Activated CD4-positive, alpha-beta memory T cell treated with anti-CD3 and anti-CD28 coated beads, Interleukin-2, amount 10 ng/mL, durations not matched to agents 7 days and 5 days (primary cell): ENCODE results near the gene LYSMD3. TPM values are rescaled to one million over a fixed set of nuclear protein-coding genes. Genes with fewer than 3 reads are reported as not detected.

ENCODE experiments used
- CTCF ChIA-PET: fragments of 350-600 bp; sonication (Branson Sonifier 250); formaldehyde crosslinking; loops from one replicate; lab custom pipeline; 2021; ENCODE audit warnings: antibody characterized with exemption, inconsistent platforms; lab: Charles Lee
- POLR2A ChIA-PET: fragments of 350-600 bp; sonication (Branson Sonifier 250); formaldehyde crosslinking; loops from one replicate; lab custom pipeline; 2021; ENCODE audit warnings: antibody characterized with exemption; lab: Charles Lee
- DNase-seq: peaks from one replicate; pipeline ENCODE4 v3.0.0-alpha.2; 2020
- H3K27ac Mint-ChIP-seq: one replicate; pipeline ENCODE4 v1.8.0; 2021; ENCODE audit warnings: mild to moderate bottlenecking, mixed read lengths
- H3K27me3 Mint-ChIP-seq: one replicate; pipeline ENCODE4 v1.8.0; 2021; ENCODE audit warnings: mixed read lengths
- H3K36me3 Mint-ChIP-seq: one replicate; pipeline ENCODE4 v1.8.0; 2021; ENCODE audit warnings: low read depth, mixed read lengths
- H3K4me1 Mint-ChIP-seq: one replicate; pipeline ENCODE4 v1.8.0; 2021; ENCODE audit warnings: mixed read lengths
- H3K4me3 Mint-ChIP-seq: one replicate; pipeline ENCODE4 v1.8.0; 2021; ENCODE audit warnings: mild to moderate bottlenecking, mixed read lengths
- H3K9me3 Mint-ChIP-seq: one replicate; pipeline ENCODE4 v1.8.0; 2021; ENCODE audit warnings: mixed read lengths
- total RNA-seq, 2 experiments: library from RNA; stranded (reverse); gene quantifications; one replicate each; pipeline ENCODE4 v1.2.3, GENCODE V29; 2021

Gene LYSMD3
- total RNA-seq, 2 experiments from 2014 or later, result 20.6 to 22.5 TPM

DNA sequence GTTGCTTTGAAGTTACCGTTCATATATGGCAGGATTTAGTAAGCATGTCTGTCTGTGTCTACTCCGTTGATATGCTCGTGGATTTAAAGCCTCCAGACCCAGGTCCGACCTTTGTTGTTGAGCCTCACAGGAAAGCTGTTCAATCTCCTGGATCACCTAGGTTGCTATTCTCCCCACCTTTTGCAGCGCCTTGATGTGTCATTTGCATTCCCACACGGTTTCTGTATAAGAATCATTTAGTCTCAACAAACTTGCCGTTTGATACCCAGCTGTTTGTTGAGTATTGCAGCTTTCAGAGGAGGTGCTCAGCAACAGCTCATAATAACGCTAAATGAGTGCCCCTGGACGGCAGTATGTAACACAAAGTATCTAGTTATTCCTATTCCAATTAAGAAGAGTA, 28.0 kb upstream of the LYSMD3 start:
- no peaks in the 10 kb centered on the region for H3K9me3 Mint-ChIP-seq
- no peaks in the 10 kb centered on the region for H3K36me3 Mint-ChIP-seq
- no peak overlapping the region for H3K27ac Mint-ChIP-seq
- H3K4me3 Mint-ChIP-seq, result no peak overlapping the region
- POLR2A ChIA-PET, result no interaction called here
- H3K27me3 Mint-ChIP-seq, result peaks cover 67% of the 10 kb centered on the region
- no peak for DNase-seq
- H3K4me1 Mint-ChIP-seq, result peaks cover 5% of the 10 kb centered on the region
- CTCF ChIA-PET, result no interaction called here

DNA sequence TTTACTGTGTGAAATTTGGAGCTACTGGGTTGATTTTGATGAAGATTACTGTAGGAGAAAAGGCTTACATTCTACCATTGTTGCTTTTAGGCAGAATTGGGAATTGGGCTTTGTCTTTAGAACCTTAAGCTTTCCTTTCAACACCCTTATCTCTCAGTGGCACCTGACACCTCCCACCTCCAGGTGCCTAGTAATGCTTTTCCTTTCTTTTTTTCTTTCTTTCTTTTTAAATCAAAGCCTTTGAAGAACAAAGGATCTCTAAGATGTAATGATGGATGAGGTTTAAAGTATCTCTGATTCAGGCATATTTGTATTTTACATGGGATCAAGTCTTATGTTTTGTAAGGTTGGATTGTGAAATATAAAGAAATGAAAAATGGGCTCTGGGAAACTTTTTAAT, 26.3 kb upstream of the LYSMD3 start:
- DNase-seq, result no peak
- CTCF ChIA-PET, result no interaction called here
- Mint-ChIP-seq H3K36me3 (no peaks in the 10 kb centered on the region), H3K27me3 (peaks cover 63% of the 10 kb centered on the region), H3K9me3 (no peaks in the 10 kb centered on the region), H3K4me1 (peaks cover 5% of the 10 kb centered on the region), H3K27ac (no peak overlapping the region), H3K4me3 (no peak overlapping the region)
- POLR2A ChIA-PET, result no interaction called here

DNA sequence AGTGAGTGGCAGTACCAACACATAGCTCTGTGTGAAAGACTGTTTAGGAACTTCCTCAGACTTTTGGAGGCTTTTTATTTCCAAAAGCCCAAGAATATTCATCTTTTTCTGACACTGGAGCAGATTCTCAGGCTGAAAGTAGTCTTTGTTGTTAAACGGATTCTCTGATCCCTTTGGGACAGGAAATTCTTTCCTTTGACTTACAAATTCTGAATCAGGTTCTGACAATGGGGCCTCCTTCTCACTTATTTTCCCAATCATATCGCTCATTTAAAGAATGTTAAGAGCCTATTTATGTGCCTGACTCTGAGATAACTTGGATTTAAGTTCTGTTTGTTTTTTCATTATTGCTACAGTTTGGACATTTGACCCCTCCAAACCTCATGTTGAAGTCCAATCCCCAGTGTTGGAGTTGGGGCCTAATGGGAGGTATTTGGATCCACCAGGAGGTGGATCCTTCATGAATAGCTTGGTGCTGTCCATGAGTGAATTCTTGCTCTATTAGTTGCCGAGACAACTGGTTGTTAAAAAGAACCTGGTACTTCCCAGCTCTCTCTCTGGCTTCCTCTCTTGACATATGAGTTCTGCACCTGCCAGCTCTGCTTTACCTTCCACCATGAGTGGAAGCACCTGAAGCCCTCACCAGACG, 25.1 kb upstream of the LYSMD3 start:
- peaks cover 56% of the 10 kb centered on the region for H3K27me3 Mint-ChIP-seq
- ChIA-PET CTCF (no interaction called here), POLR2A (no interaction called here)
- H3K4me1 Mint-ChIP-seq, result peaks cover 5% of the 10 kb centered on the region
- no peak overlapping the region for H3K4me3 Mint-ChIP-seq
- no peaks in the 10 kb centered on the region for H3K9me3 Mint-ChIP-seq
- no peaks in the 10 kb centered on the region for H3K36me3 Mint-ChIP-seq
- no peak overlapping the region for H3K27ac Mint-ChIP-seq
- no peak for DNase-seq

DNA sequence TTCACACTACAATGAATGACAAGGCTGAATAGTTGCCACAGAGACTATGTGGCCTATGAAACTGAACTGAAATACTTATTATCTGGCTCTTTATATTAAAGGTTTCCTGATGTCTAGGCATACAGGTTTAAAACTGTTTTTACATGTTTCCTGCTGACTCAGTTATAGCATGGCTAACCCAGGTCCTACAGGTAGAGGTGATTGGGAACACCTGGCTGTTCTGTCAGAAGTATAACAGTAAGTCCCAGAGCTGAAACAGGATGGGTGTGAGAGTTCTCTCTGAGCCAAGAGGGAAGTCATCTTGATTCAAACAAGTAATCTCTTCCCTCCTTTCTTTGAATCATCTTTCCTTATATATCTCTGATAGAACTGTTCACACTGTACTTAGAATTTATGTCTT, 24.3 kb upstream of the LYSMD3 start:
- no peaks in the 10 kb centered on the region for H3K36me3 Mint-ChIP-seq
- POLR2A ChIA-PET, result no interaction called here

DNA sequence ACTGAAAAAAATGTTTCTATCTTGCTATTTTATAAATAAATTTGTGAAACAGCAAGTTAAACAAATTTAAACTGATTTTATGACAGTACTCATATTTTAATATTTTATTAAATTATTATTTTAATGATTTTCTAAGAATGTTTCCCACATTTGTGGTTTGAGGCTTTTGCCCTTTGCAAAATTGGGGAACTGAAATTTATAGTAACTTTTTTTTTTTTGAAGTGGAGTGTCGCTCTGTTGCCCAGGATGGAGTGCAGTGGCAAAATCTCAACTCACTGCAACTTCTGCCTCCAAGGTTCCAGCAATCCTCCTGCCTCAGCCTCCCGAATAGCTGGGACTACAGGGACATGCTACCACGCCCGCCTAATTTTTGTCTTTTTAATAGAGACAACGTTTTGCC, 22.0 kb upstream of the LYSMD3 start:
- H3K9me3 Mint-ChIP-seq, result no peaks in the 10 kb centered on the region
- ChIA-PET CTCF (no interaction called here), POLR2A (no interaction called here)
- peaks cover 35% of the 10 kb centered on the region for H3K27me3 Mint-ChIP-seq
- DNase-seq, result no peak
- H3K4me3 Mint-ChIP-seq, result no peak overlapping the region
- H3K36me3 Mint-ChIP-seq, result no peaks in the 10 kb centered on the region
- no peak overlapping the region for H3K27ac Mint-ChIP-seq
- H3K4me1 Mint-ChIP-seq, result no peaks in the 10 kb centered on the region

More for the DNA sequence above, 24.3 kb upstream of the LYSMD3 start:
- Mint-ChIP-seq H3K4me3 (no peak overlapping the region), H3K4me1 (peaks cover 3% of the 10 kb centered on the region), H3K27me3 (peaks cover 54% of the 10 kb centered on the region), H3K27ac (no peak overlapping the region), H3K9me3 (no peaks in the 10 kb centered on the region)
- CTCF ChIA-PET, result no interaction called here
- DNase-seq, result no peak

DNA sequence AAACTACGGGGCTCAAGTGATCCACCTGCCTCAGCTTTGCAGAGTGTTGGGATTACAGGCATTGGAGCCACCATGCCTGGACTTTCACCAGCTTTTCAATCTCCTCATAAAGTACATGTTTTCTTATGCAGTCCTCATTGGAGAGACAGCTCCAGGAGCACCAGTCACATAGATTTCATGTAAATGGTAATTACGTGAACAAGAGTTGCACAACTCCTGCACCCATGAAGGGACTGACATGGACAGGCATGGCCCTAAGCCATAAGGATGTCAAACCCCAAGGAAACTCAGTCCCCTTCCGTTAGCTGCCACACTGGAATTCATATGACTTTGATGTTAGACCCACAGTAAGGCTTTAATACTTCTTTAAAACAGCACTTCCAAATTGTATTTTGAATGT, 21.6 kb upstream of the LYSMD3 start:
- ChIA-PET CTCF (no interaction called here), POLR2A (no interaction called here)
- H3K27me3 Mint-ChIP-seq, result peaks cover 31% of the 10 kb centered on the region
- no peak for DNase-seq
- no peak overlapping the region for H3K4me3 Mint-ChIP-seq
- H3K36me3 Mint-ChIP-seq, result no peaks in the 10 kb centered on the region
- H3K27ac Mint-ChIP-seq, result no peak overlapping the region
- no peaks in the 10 kb centered on the region for H3K9me3 Mint-ChIP-seq
- no peaks in the 10 kb centered on the region for H3K4me1 Mint-ChIP-seq

DNA sequence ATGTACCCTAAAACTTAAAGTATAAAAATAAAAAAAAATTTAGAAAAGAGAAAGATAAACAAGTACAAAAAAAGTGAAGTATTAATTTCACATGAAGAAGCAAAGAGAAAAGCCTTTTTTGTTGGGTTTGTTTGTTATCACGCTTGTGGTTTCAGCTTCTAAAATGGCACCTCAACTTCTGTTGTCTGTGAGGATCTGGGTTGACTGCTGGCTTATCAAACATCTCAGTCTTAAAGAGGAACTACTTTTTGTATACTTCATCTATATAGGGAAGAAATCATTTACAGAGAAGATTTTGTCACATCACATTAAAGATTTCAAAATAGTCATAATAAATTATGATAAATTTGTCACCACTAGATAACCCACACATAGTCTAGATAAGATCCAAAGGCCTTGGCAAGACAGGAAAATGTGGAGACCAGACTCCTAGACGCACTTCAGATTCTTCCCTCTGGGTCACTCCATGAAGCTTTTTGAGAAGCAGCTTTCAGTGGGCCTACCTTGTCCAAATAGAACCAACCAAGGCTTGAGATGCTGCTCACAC, 20.4 kb upstream of the LYSMD3 start:
- CTCF ChIA-PET, result no interaction called here
- POLR2A ChIA-PET, result no interaction called here
- Mint-ChIP-seq H3K9me3 (no peaks in the 10 kb centered on the region), H3K27ac (no peak overlapping the region), H3K27me3 (peaks cover 29% of the 10 kb centered on the region), H3K4me3 (no peak overlapping the region), H3K4me1 (no peaks in the 10 kb centered on the region), H3K36me3 (no peaks in the 10 kb centered on the region)
- no peak for DNase-seq

DNA sequence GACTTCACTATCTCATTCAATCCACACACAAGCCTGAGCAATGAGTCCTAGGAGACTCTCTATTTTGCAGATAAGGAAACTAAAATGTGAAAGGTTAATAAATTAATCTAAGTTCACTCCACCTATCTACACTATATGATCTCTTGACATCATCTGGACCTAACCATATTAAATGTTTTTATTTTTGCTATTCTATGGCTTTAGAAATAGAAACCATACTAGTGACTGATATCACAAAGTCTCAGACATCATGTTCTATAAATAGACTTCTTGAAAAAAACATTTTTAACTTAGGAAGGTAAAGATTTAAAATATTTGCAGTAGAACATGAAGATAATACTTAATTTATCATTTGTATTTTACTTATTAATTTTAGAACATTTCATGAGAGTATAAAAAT, 19.8 kb upstream of the LYSMD3 start:
- POLR2A ChIA-PET, result no interaction called here
- Mint-ChIP-seq H3K27ac (no peak overlapping the region), H3K4me1 (no peaks in the 10 kb centered on the region), H3K4me3 (no peak overlapping the region), H3K36me3 (no peaks in the 10 kb centered on the region), H3K9me3 (no peaks in the 10 kb centered on the region), H3K27me3 (peaks cover 29% of the 10 kb centered on the region)
- CTCF ChIA-PET, result no interaction called here
- no peak for DNase-seq

DNA sequence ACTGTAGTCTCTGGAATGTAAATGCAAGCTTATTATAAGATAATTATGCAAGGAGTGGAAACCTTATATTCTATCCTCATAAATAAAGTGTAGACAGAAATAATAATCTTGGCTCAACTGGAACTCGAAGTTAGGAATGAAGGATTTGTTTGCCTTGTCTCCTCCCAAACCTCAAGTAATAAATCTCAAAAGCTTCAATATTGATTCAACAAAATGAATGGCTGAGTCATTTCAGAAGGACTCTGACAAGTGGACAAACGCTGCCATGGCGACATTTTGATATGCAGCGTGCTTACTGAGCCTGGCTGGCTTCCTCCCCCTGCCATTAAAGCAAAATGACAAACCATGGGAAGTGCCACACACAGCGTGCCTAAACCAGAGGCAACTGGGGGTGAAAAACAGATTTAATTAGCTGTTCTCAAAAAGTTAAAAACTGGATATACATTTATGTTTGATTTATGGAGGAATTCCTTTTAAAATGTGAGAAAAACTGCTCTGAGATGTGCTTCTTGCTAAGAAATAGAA, 18.7 kb upstream of the LYSMD3 start:
- Mint-ChIP-seq H3K4me3 (no peak overlapping the region), H3K36me3 (no peaks in the 10 kb centered on the region), H3K27ac (no peak overlapping the region), H3K9me3 (no peaks in the 10 kb centered on the region), H3K4me1 (no peaks in the 10 kb centered on the region), H3K27me3 (peaks cover 29% of the 10 kb centered on the region)
- POLR2A ChIA-PET, result no interaction called here
- CTCF ChIA-PET, result interaction anchor here (1.5 kb wide), 1 partner anchor 18 kb away, joined by 5 read pairs; no protein-coding TSS in a partner anchor
- no peak for DNase-seq

DNA sequence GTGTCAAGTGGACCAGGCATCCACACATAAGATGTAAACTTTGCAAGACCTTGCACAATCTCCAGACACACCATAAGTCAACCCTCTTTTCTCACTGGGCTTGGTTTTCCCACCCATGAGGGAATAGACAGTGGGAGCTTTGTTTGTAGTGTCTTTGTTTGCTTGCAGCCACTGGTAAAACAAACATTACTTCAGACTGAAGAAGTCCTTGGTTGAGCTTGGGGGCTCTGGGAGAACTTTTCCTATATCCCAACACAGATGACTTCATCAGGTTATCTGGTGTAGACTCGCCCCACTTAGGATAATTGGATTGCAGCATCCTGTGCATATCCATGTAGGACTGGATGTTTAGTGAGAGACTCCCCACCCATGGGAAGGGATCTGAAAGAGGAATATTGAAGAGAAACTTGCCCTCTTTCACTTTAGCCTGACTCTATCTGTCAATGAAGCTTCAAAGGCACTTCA, 17.7 kb upstream of the LYSMD3 start:
- CTCF ChIA-PET, result interaction anchor here (1.1 to 1.5 kb wide), 2 partner anchors 17 to 18 kb away, joined by 3 to 5 read pairs; no protein-coding TSS in a partner anchor
- POLR2A ChIA-PET, result no interaction called here
- no peaks in the 10 kb centered on the region for H3K9me3 Mint-ChIP-seq
- no peak for DNase-seq
- H3K4me1 Mint-ChIP-seq, result no peaks in the 10 kb centered on the region
- H3K27me3 Mint-ChIP-seq, result peaks cover 20% of the 10 kb centered on the region
- no peaks in the 10 kb centered on the region for H3K36me3 Mint-ChIP-seq
- no peak overlapping the region for H3K4me3 Mint-ChIP-seq
- no peak overlapping the region for H3K27ac Mint-ChIP-seq

DNA sequence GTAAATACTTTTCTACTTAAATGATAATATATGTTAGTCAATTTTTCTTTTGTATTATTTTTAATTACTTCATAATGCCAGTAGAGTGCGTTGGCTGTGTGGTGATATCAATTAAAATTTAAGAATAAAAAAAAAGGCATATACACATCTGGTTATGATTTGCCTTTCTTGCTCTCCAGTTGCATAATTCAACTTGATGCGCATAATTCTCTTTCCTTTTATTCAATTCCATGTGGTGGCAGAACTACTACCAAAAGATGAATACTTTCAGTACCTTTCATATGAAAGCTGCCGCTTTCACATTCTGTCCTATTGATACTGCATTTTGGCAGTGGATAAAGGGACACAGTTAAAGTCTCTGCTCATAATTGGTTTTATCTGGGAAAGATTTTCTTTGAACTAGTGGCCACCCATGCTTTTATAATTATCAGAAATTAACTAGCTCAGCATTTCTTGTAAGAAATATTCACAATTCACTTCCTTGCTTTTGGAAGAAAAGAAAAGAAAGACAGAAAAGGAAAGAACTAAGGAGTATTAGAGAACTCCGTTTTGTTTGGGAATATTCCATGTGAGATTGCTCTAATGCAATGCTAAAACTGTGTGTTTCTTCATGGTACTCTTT, 16.9 kb upstream of the LYSMD3 start:
- ChIA-PET POLR2A (no interaction called here), CTCF (interaction anchor here (1.1 kb wide), 1 partner anchor 19 kb away, joined by 3 read pairs; no protein-coding TSS in a partner anchor)
- Mint-ChIP-seq H3K27ac (no peak overlapping the region), H3K4me1 (no peaks in the 10 kb centered on the region), H3K4me3 (no peak overlapping the region), H3K9me3 (no peaks in the 10 kb centered on the region), H3K27me3 (peaks cover 20% of the 10 kb centered on the region), H3K36me3 (no peaks in the 10 kb centered on the region)
- DNase-seq, result no peak

DNA sequence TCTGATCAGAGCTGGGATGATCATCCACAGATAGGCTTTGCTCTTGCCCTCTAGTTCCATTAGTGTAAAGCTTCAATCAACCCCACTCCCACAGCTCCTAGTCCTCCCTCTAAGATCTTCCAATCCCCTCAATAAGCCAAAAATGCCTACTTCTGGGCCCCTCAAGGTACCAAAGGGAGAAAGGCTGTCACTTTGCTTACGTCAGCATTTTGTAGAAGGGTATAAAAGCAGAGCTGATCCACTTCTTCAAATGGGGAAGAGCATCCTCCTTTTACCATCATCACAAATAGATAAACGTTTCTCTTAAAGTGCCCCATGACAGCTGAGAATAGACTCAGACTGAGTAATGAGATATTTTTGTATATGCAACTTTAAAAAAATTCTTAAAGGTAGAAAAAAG, 16.1 kb upstream of the LYSMD3 start:
- Mint-ChIP-seq H3K27ac (no peak overlapping the region), H3K4me3 (no peak overlapping the region), H3K36me3 (no peaks in the 10 kb centered on the region), H3K4me1 (no peaks in the 10 kb centered on the region), H3K9me3 (no peaks in the 10 kb centered on the region), H3K27me3 (peaks cover 21% of the 10 kb centered on the region)
- ChIA-PET CTCF (no interaction called here), POLR2A (no interaction called here)
- DNase-seq, result no peak

DNA sequence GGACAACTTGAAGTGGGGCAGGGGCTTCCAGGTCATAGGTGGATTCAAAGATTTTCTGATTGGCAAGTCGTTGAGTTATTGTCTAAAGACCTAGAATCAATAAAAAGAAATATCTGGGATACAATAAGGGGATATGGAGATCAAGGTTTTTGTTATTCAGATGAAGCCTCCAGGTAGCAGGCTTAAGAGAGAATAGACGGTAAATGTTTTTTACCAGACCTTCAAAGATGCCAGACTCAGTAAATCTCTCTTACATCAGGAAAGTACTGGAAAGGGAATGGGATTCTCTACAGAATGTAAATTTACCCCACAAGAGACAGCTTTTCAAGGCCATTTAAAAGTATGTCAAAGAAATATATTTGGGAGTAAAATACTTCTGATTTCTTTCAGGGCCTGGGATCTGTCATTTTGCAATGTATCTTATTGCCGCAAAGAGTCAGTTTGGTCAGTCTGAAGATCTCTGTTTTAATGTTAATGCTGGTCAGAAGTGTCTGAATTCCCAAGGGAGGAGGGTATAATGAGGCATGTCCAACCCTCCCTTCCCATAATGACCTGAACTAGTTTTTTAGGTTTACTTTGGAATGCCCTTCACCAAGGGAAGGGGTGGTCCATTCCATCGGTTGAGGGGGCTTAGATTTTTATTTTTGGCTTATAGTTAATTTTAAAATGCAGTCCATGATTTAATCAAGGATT, 13.6 kb upstream of the LYSMD3 start:
- Mint-ChIP-seq H3K27ac (no peak overlapping the region), H3K9me3 (no peaks in the 10 kb centered on the region), H3K4me3 (no peak overlapping the region), H3K36me3 (no peaks in the 10 kb centered on the region), H3K4me1 (no peaks in the 10 kb centered on the region), H3K27me3 (peaks cover 27% of the 10 kb centered on the region)
- ChIA-PET POLR2A (no interaction called here), CTCF (no interaction called here)
- no peak for DNase-seq
